SK-N-MC (cell line): ENCODE measurements around the gene REEP1.

Experiments used
- EZH2 ChIP-seq: fragments of 200-600 bp; sonication (generic); IDR thresholded peaks from one replicate; pipeline ENCODE4 v1.6.1; 2017; ENCODE audit warnings: antibody characterized with exemption
- POLR2AphosphoS5 ChIP-seq: IDR thresholded peaks from 2 replicates; pipeline ENCODE4 v1.6.1; 2012; ENCODE audit warnings: mild to moderate bottlenecking, low read depth, low read length, borderline replicate concordance

- no peak for TF ChIP-seq POLR2AphosphoS5
- no peak for TF ChIP-seq EZH2
Observed at GRCh38 chr2:86347401-86347800, 10.0 kb upstream of the REEP1 start.
